Uterus (tissue), 4 donors: ENCODE data around the gene LRP11. TPM values are rescaled to one million over a fixed set of nuclear protein-coding genes. Genes with fewer than 3 reads are reported as not detected.
"Not testable (repeated sequence)": the region's sequence is repeated elsewhere in the genome, so short reads cannot be mapped to it uniquely, and the experiment has no call there.

Experiments used
- DNase-seq, 2 donors: peaks; one replicate each; pipeline ENCODE4 v3.0.0-alpha.2; 2019 to 2020
- H3K27ac ChIP-seq, 2 donors: fragments of 200-600 bp; sonication (generic); 1 replicate in 1 of 2; 2 replicates in 1 of 2; pipeline ENCODE4 v1.5.1; 2016 to 2018
- H3K27me3 ChIP-seq, 2 donors: fragments of 200-600 bp; sonication (generic); one replicate each; pipeline ENCODE4 v1.5.1; 2018 to 2019; ENCODE audit warnings: control low read depth in 1 of 2
- H3K36me3 ChIP-seq, 2 donors: fragments of 200-600 bp; sonication (generic); one replicate each; pipeline ENCODE4 v1.5.1; 2019; ENCODE audit warnings: control low read depth in 1 of 2
- H3K4me1 ChIP-seq, 2 donors: fragments of 200-600 bp; sonication (generic); one replicate each; pipeline ENCODE4 v1.5.1; 2018 to 2019; ENCODE audit warnings: control low read depth in 1 of 2
- H3K4me3 ChIP-seq, 2 donors: fragments of 200-600 bp; sonication (generic); 1 replicate in 1 of 2; 2 replicates in 1 of 2; pipeline ENCODE4 v1.5.1; 2018 to 2019; ENCODE audit warnings: mild to moderate bottlenecking in 1 of 2
- H3K9me3 ChIP-seq, 2 donors: fragments of 200-600 bp; sonication (generic); one replicate each; pipeline ENCODE4 v1.5.1; 2019; ENCODE audit warnings: control low read depth in 1 of 2
- CTCF ChIP-seq, 4 experiments: fragments of 200-600 bp in 2 of 4; fragments of 450-650 bp in 2 of 4; sonication (generic) in 2 of 4; IDR thresholded peaks; one replicate each; pipeline ENCODE4 v1.5.1; 2016 to 2019; ENCODE audit warnings: antibody characterized with exemption in 4 of 4, mild to moderate bottlenecking in 2 of 4, moderate library complexity in 1 of 4
- POLR2A ChIP-seq, 2 donors: fragments of 450-650 bp; IDR thresholded peaks; one replicate each; pipeline ENCODE4 v1.6.1; 2016; ENCODE audit warnings: antibody characterized with exemption in 2 of 2, mild to moderate bottlenecking in 1 of 2, moderate library complexity in 1 of 2
- intact Hi-C: fragments of 100-400 bp; cut with DNase I; formaldehyde crosslinking; loops from one replicate; pipeline ENCODE4 v1.15.1; 2023; ENCODE audit warnings: low total_unique reads
- total RNA-seq, 4 donors: library from RNA; depleted of rRNA in 3 of 4; stranded (reverse); fragments of >200 nt in 3 of 4; gene quantifications; one replicate each; pipeline versions ENCODE4 v1.1.0 to v1.2.4, GENCODE V29; 2014 to 2023
- donor health status: DM: yes; HTN: yes; CAD: no.

Gene LRP11
- 10 to 100 TPM; 22.0 to 61.7 (median 29.8) TPM for total RNA-seq

GRCh38 chr6:149863698-149864577, at the start of gene LRP11:
Gene LRP11 (minus strand): TSS chr6:149864359. CDS start chr6:149864020, 339 bp downstream.
- Histone ChIP-seq H3K27ac (peak within 1 kb of the TSS; percentile 95 to 96), H3K4me1 (peaks cover 0 to 3% of the 10 kb centered on the region in 2 donors), H3K27me3 (no peaks in the 10 kb centered on the region), H3K4me3 (peak within 1 kb of the TSS; percentile 44 to 86), H3K9me3 (no peaks in the 10 kb centered on the region), H3K36me3 (no peaks in the 10 kb centered on the region)
- DNase-seq: peak; percentile 82 to 84
- intact Hi-C loops: no loop called here
- TF ChIP-seq POLR2A (IDR thresholded peaks at IDR 0.05): peak; percentile 85
- TF ChIP-seq CTCF (IDR thresholded peaks at IDR 0.05): peak in 1 of 4 experiments; percentile 36

GRCh38 chr6:149913540-149914240, 49.5 kb upstream of the LRP11 start:
- no peak for DNase-seq
- Histone ChIP-seq H3K36me3 (no peaks in the 10 kb centered on the region), H3K9me3 (no peaks in the 10 kb centered on the region), H3K27me3 (no peaks in the 10 kb centered on the region), H3K4me3 (no peak overlapping the region), H3K4me1 (no peaks in the 10 kb centered on the region), H3K27ac (no peak overlapping the region)
- TF ChIP-seq CTCF (IDR thresholded peaks at IDR 0.05): no peak
- TF ChIP-seq POLR2A (IDR thresholded peaks at IDR 0.05): no peak
- intact Hi-C loops: no loop called here

GRCh38 chr6:149913085-149913484, 48.9 kb upstream of the LRP11 start:
- DNase-seq: no peak
- intact Hi-C loops: no loop called here
- Histone ChIP-seq H3K27ac (no peak overlapping the region), H3K27me3 (no peaks in the 10 kb centered on the region), H3K9me3 (no peaks in the 10 kb centered on the region), H3K4me3 (no peak overlapping the region), H3K4me1 (no peaks in the 10 kb centered on the region), H3K36me3 (no peaks in the 10 kb centered on the region)
- TF ChIP-seq POLR2A (IDR thresholded peaks at IDR 0.05): no peak
- no peak for TF ChIP-seq CTCF (IDR thresholded peaks at IDR 0.05)

- intact Hi-C loops, H3K27ac ChIP-seq, H3K4me1 ChIP-seq, H3K36me3 ChIP-seq, H3K4me3 ChIP-seq, H3K9me3 ChIP-seq, H3K27me3 ChIP-seq, DNase-seq: not testable (repeated sequence)
Observed at GRCh38 chr6:149912680-149913079, 48.5 kb upstream of the LRP11 start.

- DNase-seq: no peak
- no peaks in the 10 kb centered on the region for H3K27me3 ChIP-seq
- H3K36me3 ChIP-seq: no peaks in the 10 kb centered on the region
- H3K4me1 ChIP-seq: no peaks in the 10 kb centered on the region
- TF ChIP-seq POLR2A (IDR thresholded peaks at IDR 0.05) (no peak), CTCF (IDR thresholded peaks at IDR 0.05) (no peak)
- no peaks in the 10 kb centered on the region for H3K9me3 ChIP-seq
- H3K27ac ChIP-seq: no peak overlapping the region
- intact Hi-C loops: no loop called here
- H3K4me3 ChIP-seq: no peak overlapping the region
Observed at GRCh38 chr6:149910721-149911151, 46.6 kb upstream of the LRP11 start.
